Measurements from ENCODE around the gene AKAP6. TPM values are rescaled to one million over a fixed set of nuclear protein-coding genes. Genes with fewer than 3 reads are reported as not detected.

AKAP6 gene, protein sequence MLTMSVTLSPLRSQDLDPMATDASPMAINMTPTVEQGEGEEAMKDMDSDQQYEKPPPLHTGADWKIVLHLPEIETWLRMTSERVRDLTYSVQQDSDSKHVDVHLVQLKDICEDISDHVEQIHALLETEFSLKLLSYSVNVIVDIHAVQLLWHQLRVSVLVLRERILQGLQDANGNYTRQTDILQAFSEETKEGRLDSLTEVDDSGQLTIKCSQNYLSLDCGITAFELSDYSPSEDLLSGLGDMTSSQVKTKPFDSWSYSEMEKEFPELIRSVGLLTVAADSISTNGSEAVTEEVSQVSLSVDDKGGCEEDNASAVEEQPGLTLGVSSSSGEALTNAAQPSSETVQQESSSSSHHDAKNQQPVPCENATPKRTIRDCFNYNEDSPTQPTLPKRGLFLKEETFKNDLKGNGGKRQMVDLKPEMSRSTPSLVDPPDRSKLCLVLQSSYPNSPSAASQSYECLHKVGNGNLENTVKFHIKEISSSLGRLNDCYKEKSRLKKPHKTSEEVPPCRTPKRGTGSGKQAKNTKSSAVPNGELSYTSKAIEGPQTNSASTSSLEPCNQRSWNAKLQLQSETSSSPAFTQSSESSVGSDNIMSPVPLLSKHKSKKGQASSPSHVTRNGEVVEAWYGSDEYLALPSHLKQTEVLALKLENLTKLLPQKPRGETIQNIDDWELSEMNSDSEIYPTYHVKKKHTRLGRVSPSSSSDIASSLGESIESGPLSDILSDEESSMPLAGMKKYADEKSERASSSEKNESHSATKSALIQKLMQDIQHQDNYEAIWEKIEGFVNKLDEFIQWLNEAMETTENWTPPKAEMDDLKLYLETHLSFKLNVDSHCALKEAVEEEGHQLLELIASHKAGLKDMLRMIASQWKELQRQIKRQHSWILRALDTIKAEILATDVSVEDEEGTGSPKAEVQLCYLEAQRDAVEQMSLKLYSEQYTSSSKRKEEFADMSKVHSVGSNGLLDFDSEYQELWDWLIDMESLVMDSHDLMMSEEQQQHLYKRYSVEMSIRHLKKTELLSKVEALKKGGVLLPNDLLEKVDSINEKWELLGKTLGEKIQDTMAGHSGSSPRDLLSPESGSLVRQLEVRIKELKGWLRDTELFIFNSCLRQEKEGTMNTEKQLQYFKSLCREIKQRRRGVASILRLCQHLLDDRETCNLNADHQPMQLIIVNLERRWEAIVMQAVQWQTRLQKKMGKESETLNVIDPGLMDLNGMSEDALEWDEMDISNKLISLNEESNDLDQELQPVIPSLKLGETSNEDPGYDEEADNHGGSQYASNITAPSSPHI (N-terminal part only)
- 1 to 10 TPM; 2.0 to 2.4 TPM for total RNA-seq

DNA sequence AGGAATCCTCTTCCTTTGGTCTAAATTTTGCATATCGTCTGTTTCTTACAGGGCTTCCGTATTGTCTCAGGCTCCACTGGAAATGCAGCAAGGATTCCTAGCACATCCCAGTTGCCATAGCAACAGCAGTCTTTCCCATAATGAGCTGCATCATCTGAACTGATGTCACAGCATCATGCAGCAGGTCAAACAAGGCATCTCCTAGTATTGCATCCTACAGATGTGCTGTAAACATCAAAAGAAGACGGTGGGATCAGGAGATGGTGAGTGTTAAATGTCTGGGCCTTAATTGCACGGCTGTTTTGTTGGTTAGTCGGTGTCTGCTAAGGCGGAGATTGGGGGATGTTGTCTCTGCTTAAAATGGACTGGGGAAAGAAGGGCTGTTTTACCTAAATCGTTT is at the start of gene AKAP6:
Gene AKAP6 (plus strand): TSS at position 153 of the 400 bp plus-strand sequence. CDS start 104,196 bp downstream, outside the sequence.
- H3K27ac Mint-ChIP-seq, result no peak within 1 kb of the TSS
- no peak within 1 kb of the TSS for H3K4me3 Mint-ChIP-seq
- peaks cover 2% of the 10 kb centered on the region for H3K4me1 Mint-ChIP-seq (ENCODE audit: low read depth)
- intact Hi-C loops (cut with micrococcal nuclease), result no loop called here
- H3K9me3 Mint-ChIP-seq, result no peaks in the 10 kb centered on the region
- CTCF ChIA-PET, result no interaction called here
- no peak for DNase-seq
- no peaks in the 10 kb centered on the region for H3K36me3 Mint-ChIP-seq (ENCODE audit: low read depth)
- no peaks in the 10 kb centered on the region for H3K27me3 Mint-ChIP-seq (ENCODE audit: low read depth)

DNA sequence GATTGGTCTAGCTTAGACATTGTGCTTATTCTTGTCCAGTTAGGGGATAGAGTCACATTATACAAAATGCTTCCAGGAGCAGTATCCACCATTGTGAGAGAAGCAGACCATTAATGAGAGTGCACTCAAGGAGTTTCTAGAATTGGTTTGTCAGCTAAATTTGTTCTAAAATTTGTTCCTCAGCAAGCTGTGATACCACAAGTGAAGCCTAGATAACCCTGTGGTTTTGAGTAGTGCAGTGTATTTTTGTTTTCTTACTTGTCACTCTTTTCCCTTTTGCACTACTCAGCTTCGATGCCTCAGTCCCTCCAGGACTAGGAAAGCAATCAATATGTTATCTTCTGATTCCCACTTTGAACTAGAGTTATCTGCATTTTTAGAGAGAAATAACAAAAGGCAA is 42.5 kb upstream of the AKAP6 start:
- H3K4me3 Mint-ChIP-seq, result no peak overlapping the region
- H3K9me3 Mint-ChIP-seq, result peaks cover 16% of the 10 kb centered on the region
- H3K4me1 Mint-ChIP-seq (ENCODE audit: low read depth), result no peaks in the 10 kb centered on the region
- intact Hi-C loops (cut with micrococcal nuclease), result no loop called here
- H3K36me3 Mint-ChIP-seq (ENCODE audit: low read depth), result peaks cover 30% of the 10 kb centered on the region
- CTCF ChIA-PET, result no interaction called here
- no peak for DNase-seq
- no peak overlapping the region for H3K27ac Mint-ChIP-seq
- H3K27me3 Mint-ChIP-seq (ENCODE audit: low read depth), result no peaks in the 10 kb centered on the region

DNA sequence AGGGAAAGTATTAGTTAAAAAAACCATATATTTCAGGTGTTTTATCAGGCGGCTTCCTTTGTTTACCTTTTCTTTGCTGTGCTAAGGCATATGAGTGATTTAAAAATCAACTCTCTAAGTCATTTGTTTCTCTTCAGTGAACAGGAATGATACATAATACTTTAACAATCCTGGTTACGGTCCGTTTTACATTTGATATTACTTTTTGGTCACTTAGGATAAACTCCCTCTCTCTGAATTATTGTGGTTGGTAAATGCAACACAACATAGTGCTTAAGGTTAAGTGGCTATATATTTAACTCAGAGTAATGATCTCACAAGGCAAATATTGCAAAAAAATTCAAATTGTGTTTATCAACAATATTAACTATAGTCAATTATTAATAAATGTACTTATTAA is 32.7 kb upstream of the AKAP6 start:
- DNase-seq, result no peak
- CTCF ChIA-PET, result no interaction called here
- Mint-ChIP-seq H3K27ac (no peak overlapping the region), H3K4me3 (no peak overlapping the region), H3K9me3 (peaks cover 2% of the 10 kb centered on the region), H3K27me3 (ENCODE audit: low read depth) (no peaks in the 10 kb centered on the region), H3K4me1 (ENCODE audit: low read depth) (no peaks in the 10 kb centered on the region), H3K36me3 (ENCODE audit: low read depth) (peaks cover 2% of the 10 kb centered on the region)
- intact Hi-C loops (cut with micrococcal nuclease), result loop anchor here (10.0 kb wide), 1 partner anchor 228 kb away; no protein-coding TSS in a partner anchor

DNA sequence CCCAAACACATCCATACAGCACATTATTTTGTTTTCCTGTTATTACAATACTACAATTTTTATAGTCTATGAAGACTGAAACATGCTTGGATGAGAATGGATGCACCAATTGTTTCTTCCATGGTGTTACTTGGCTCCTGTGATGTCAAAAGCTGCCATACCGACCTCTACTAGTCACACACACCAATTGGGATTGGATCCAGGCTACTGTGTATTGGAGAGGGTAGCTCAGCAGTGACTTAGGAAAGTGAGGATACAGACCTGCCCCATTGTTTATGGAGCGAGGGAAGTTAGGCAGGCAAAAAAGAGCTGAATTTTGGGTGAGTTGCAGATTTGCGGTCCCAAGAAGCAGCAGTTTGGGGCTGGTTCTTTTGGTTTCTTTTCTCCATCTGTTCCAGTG is 30.8 kb upstream of the AKAP6 start:
- CTCF ChIA-PET, result interaction anchor here (0.6 kb wide), 1 partner anchor 204 kb away, joined by 3 read pairs; no protein-coding TSS in a partner anchor
- Mint-ChIP-seq H3K36me3 (ENCODE audit: low read depth) (no peaks in the 10 kb centered on the region), H3K9me3 (no peaks in the 10 kb centered on the region), H3K4me1 (ENCODE audit: low read depth) (no peaks in the 10 kb centered on the region), H3K4me3 (no peak overlapping the region), H3K27me3 (ENCODE audit: low read depth) (no peaks in the 10 kb centered on the region), H3K27ac (no peak overlapping the region)
- no peak for DNase-seq
- intact Hi-C loops (cut with micrococcal nuclease), result loop anchor here (10.0 kb wide), 1 partner anchor 226 kb away; no protein-coding TSS in a partner anchor

DNA sequence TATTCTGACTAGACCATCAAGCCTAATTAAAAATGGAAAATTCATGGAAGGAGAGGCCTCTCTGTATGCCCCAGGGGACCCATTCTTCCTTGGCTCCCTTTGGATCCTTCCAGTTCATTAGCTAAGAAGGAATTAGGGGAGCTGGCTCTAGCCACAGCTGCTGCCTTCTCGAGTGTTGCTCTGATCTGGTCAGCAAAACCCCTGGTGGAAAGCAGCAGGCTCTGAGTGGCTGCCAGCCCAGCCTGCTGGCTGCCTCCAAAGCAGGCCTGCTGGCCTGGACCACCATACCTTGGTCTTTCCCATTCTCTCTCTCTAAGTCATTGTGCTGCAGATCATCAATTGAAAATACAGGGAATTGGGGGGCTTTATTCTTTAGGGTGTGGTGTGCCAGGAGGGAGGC is 29.0 kb upstream of the AKAP6 start:
- intact Hi-C loops (cut with micrococcal nuclease), result no loop called here
- no peaks in the 10 kb centered on the region for H3K27me3 Mint-ChIP-seq (ENCODE audit: low read depth)
- no peak overlapping the region for H3K27ac Mint-ChIP-seq
- no peak overlapping the region for H3K4me3 Mint-ChIP-seq
- H3K36me3 Mint-ChIP-seq (ENCODE audit: low read depth), result no peaks in the 10 kb centered on the region
- CTCF ChIA-PET, result no interaction called here
- no peaks in the 10 kb centered on the region for H3K4me1 Mint-ChIP-seq (ENCODE audit: low read depth)
- no peaks in the 10 kb centered on the region for H3K9me3 Mint-ChIP-seq
- DNase-seq, result no peak

DNA sequence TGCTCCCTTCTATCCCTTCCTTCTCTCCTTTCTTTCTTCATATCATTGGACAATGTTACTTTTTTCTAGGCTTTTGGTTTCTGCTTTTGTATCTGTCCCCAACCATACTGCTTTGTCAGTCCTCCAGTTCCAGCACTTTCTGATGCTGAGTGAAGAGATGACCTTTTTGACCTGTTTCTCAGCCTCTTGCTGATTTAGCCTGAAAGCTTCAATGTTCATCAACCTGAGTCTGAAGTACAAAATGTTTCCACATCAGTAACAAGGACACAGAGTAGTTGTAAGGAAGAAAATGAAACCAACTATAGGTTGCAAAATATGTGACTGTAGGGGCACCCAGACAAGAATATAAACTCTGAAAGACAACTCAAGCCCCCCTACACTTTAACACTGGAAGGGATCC is 25.2 kb upstream of the AKAP6 start:
- Mint-ChIP-seq H3K27ac (no peak overlapping the region), H3K27me3 (ENCODE audit: low read depth) (no peaks in the 10 kb centered on the region), H3K9me3 (no peaks in the 10 kb centered on the region), H3K4me1 (ENCODE audit: low read depth) (no peaks in the 10 kb centered on the region), H3K36me3 (ENCODE audit: low read depth) (no peaks in the 10 kb centered on the region), H3K4me3 (no peak overlapping the region)
- DNase-seq, result no peak
- intact Hi-C loops (cut with micrococcal nuclease), result no loop called here
- CTCF ChIA-PET, result no interaction called here

DNA sequence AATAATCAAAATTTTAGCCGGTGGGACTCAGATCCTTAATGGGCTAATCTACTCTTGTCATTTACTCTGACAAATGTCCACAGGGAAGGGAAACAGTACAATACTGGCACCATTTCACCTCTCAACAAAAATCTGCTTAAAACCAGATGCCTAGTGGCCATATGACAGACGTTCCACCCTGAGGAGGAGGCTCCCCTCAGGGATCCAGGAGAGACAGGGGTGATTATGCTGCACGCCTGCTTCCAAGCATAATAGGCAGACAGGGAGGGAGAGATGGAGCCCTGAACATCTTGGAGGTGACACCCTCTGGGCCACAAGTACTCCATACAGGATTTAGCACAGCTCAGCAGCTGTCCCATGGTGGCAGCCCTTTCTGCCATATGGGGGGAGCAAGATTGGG is 24.8 kb upstream of the AKAP6 start:
- H3K27me3 Mint-ChIP-seq (ENCODE audit: low read depth), result no peaks in the 10 kb centered on the region
- no peak overlapping the region for H3K4me3 Mint-ChIP-seq
- no peaks in the 10 kb centered on the region for H3K9me3 Mint-ChIP-seq
- CTCF ChIA-PET, result no interaction called here
- no peak overlapping the region for H3K27ac Mint-ChIP-seq
- DNase-seq, result no peak
- H3K36me3 Mint-ChIP-seq (ENCODE audit: low read depth), result no peaks in the 10 kb centered on the region
- intact Hi-C loops (cut with micrococcal nuclease), result no loop called here
- H3K4me1 Mint-ChIP-seq (ENCODE audit: low read depth), result no peaks in the 10 kb centered on the region

DNA sequence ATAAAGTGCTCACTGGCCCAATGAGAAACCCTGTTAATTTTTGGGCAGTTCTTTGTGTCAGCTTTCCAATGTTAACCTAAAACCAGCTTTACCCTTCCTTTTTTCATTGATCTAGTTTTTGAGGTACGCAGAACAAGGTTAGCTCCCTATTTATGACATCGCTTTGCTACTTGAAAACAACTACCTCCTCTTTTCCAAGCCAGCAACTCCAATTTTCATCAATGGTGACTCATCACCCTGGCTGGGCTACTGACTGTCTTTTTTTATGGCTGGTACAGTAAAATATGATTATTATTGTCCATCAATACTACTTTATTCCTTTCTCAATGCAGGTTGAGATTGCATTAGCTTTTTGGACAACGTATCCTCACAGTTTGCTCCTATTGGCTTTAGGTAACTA is 22.5 kb upstream of the AKAP6 start:
- Mint-ChIP-seq H3K36me3 (ENCODE audit: low read depth) (no peaks in the 10 kb centered on the region), H3K27me3 (ENCODE audit: low read depth) (no peaks in the 10 kb centered on the region), H3K4me1 (ENCODE audit: low read depth) (no peaks in the 10 kb centered on the region), H3K9me3 (no peaks in the 10 kb centered on the region), H3K27ac (no peak overlapping the region), H3K4me3 (no peak overlapping the region)
- no peak for DNase-seq
- CTCF ChIA-PET, result no interaction called here
- intact Hi-C loops (cut with micrococcal nuclease), result no loop called here

DNA sequence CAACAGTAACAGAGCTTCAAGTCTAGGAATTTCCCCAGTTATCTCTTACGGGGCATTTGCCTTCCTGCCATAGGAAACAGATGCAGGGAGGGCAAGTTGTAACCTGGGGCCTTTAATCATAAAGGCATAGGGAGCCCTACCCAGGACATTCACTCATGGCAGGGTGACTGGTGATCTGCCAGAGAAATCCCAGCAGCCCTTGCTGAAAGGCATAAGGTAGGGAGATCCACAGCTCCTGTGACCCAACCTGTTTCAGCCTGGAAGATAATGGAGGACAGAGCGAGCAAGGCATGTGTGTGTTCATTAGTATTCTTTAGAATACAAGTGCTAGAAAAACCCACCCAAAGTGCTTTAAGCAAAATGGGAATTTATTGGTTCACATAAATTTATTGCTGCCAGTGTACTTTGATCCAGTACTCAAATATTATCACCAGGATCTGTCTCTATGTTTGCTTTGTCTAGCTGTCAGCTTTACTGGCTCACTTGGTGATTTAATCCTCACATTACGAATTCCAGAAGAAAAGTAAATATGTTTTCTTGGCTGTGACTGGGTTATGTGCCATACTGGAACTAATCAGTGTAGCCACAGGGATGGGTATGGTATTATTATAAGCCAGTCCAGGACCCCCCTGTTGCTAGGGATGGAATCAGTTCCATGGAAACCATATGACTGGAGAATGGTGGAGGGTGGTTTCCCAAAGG is 21.1 kb upstream of the AKAP6 start:
- intact Hi-C loops (cut with micrococcal nuclease), result no loop called here
- Mint-ChIP-seq H3K9me3 (no peaks in the 10 kb centered on the region), H3K4me1 (ENCODE audit: low read depth) (no peaks in the 10 kb centered on the region), H3K27me3 (ENCODE audit: low read depth) (no peaks in the 10 kb centered on the region), H3K27ac (no peak overlapping the region), H3K4me3 (no peak overlapping the region), H3K36me3 (ENCODE audit: low read depth) (no peaks in the 10 kb centered on the region)
- CTCF ChIA-PET, result no interaction called here
- no peak for DNase-seq

DNA sequence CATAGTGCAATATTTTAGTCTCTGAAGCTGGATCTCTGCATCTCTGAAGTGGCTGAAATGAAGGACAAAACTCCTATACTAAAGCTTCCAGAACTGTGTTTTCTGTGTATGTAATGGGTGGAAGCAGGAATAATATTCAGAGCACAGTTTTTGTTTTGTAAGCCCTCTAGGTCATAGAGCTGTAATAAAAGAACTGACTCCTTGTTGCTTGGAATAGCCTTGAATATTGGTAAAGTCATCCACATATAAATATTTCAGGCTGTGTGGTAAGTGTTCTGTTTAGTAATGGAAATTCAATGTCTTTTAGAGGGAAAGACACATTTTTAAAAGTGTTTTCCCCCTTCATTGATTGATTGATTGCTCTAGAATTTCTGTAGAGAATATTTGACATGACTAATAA is 18.2 kb upstream of the AKAP6 start:
- Mint-ChIP-seq H3K9me3 (no peaks in the 10 kb centered on the region), H3K4me1 (ENCODE audit: low read depth) (no peaks in the 10 kb centered on the region), H3K4me3 (no peak overlapping the region), H3K36me3 (ENCODE audit: low read depth) (no peaks in the 10 kb centered on the region), H3K27me3 (ENCODE audit: low read depth) (no peaks in the 10 kb centered on the region), H3K27ac (no peak overlapping the region)
- CTCF ChIA-PET, result interaction anchor here (0.6 to 0.7 kb wide), 2 partner anchors 1259 to 1482 kb away, joined by 3 read pairs; no protein-coding TSS in a partner anchor
- no peak for DNase-seq
- intact Hi-C loops (cut with micrococcal nuclease), result no loop called here

DNA sequence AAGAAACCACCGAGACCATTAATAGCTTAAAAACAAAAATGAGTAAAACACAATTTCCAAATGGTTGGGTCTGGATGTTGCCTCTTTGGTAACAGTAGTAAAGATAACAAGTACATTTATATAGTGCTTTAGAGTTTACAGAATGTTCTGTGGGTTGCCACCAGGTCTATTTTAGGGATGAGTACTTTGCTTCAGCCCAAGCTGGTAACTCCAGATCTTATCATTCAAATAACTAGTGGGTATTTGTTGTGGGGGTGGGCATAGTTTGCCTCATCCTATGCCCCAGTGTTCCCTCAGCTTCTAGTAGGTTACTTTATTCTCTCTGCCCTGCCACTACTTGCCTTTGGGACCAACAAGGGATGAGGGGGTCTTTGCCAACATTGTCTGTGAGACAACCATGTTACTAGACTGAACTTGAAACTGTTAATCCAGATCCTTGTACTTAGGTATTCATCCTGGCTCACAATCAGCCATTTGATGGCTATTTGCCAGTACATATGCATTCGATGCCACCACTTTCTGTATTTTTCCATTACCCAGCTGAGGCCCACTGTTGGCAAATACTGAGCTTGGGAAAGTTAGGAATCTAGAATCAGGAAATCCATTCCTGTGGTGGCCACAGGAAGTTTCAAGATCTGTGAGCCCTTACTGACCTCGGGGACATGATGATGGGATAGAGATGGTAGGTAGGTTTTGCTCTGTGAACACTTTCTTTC is 17.6 kb upstream of the AKAP6 start:
- DNase-seq, result no peak
- Mint-ChIP-seq H3K9me3 (no peaks in the 10 kb centered on the region), H3K27ac (no peak overlapping the region), H3K4me3 (no peak overlapping the region), H3K36me3 (ENCODE audit: low read depth) (no peaks in the 10 kb centered on the region), H3K4me1 (ENCODE audit: low read depth) (no peaks in the 10 kb centered on the region), H3K27me3 (ENCODE audit: low read depth) (no peaks in the 10 kb centered on the region)
- intact Hi-C loops (cut with micrococcal nuclease), result no loop called here
- CTCF ChIA-PET, result interaction anchor here (0.6 to 0.7 kb wide), 2 partner anchors 1258 to 1481 kb away, joined by 3 read pairs; no protein-coding TSS in a partner anchor
